Natural killer cell (primary cell): ENCODE results near the gene TEAD1. TPM values are rescaled to one million over a fixed set of nuclear protein-coding genes. Genes with fewer than 3 reads are reported as not detected.

Source experiments
- ATAC-seq, 3 donors: fragments of 150-1000 bp in 2 of 3; fragments of 200-7000 bp in 1 of 3; cut with Tn5 transposase; 1 replicate in 1 of 3; 2 replicates in 2 of 3; pipeline ENCODE4 v1.10.0; 2021; ENCODE audit warnings: mild to moderate bottlenecking in 2 of 3, moderate library complexity in 2 of 3
- DNase-seq, 2 donors: peaks; one replicate each; pipeline versions ENCODE4 v3.0.0 to v3.0.0-alpha.2; 2013 to 2021; ENCODE audit warnings: mixed read lengths in 1 of 2
- H3K27ac ChIP-seq: one replicate; pipeline ENCODE4 v1.5.1; 2013; ENCODE audit warnings: mild to moderate bottlenecking, low read length
- H3K27me3 ChIP-seq: one replicate; pipeline ENCODE4 v1.6.1; 2013; ENCODE audit warnings: low read length; ENCODE audit not compliant: control insufficient read depth, insufficient read depth
- H3K36me3 ChIP-seq: one replicate; pipeline ENCODE4 v1.6.1; 2013; ENCODE audit warnings: low read length; ENCODE audit not compliant: control insufficient read depth, insufficient read depth
- H3K4me1 ChIP-seq: one replicate; pipeline ENCODE4 v1.6.1; 2013; ENCODE audit warnings: low read length; ENCODE audit not compliant: control insufficient read depth, insufficient read depth
- H3K4me3 ChIP-seq: one replicate; pipeline ENCODE4 v1.5.1; 2013; ENCODE audit warnings: low read length
- H3K9me3 ChIP-seq: one replicate; pipeline ENCODE4 v1.6.1; 2013; ENCODE audit warnings: low read length; ENCODE audit not compliant: control insufficient read depth, insufficient read depth
- H3K27ac Mint-ChIP-seq, 2 donors: one replicate each; pipeline ENCODE4 v1.8.0; 2022; ENCODE audit warnings: mild to moderate bottlenecking in 2 of 2, mixed read lengths in 2 of 2, moderate library complexity in 1 of 2
- H3K27me3 Mint-ChIP-seq, 2 donors: one replicate each; pipeline ENCODE4 v1.8.0; 2022; ENCODE audit warnings: low read depth in 2 of 2, mixed read lengths in 2 of 2
- H3K36me3 Mint-ChIP-seq: one replicate; pipeline ENCODE4 v1.8.0; 2022; ENCODE audit warnings: mixed read lengths
- H3K4me1 Mint-ChIP-seq, 2 donors: one replicate each; pipeline ENCODE4 v1.8.0; 2022; ENCODE audit warnings: mixed read lengths in 2 of 2
- H3K4me3 Mint-ChIP-seq: one replicate; pipeline ENCODE4 v1.8.0; 2022; ENCODE audit warnings: mild to moderate bottlenecking, moderate library complexity, mixed read lengths
- H3K9me3 Mint-ChIP-seq, 2 donors: one replicate each; pipeline ENCODE4 v1.8.0; 2022; ENCODE audit warnings: mixed read lengths in 2 of 2
- CTCF ChIP-seq: fragments of 200-600 bp; IDR thresholded peaks from one replicate; pipeline ENCODE4 v1.8.0; 2022; ENCODE audit warnings: antibody characterized with exemption
- WGBS: methylation state at CpG from one replicate; pipeline ENCODE4 v1.1.7; 2013; ENCODE audit warnings: missing lambda C conversion rate; ENCODE audit not compliant: insufficient coverage; 5-methylcytosine and 5-hydroxymethylcytosine counted together
- intact Hi-C: fragments of 100-400 bp; cut with micrococcal nuclease; formaldehyde crosslinking; loops from one replicate; pipeline ENCODE4 v1.14.2; 2022
- total RNA-seq, 4 donors: library from RNA; stranded (reverse); fragments of 120-200 nt in 1 of 4; gene quantifications; one replicate each; pipeline versions ENCODE4 v1.2.3 to v1.2.4, GENCODE V29; 2013 to 2022

TEAD1 gene
- total RNA-seq, 3 donors from 2014 or later (not counting 1 experiment from before 2014, with no cell fraction given), result not detected

- no peak overlapping the region for H3K27ac ChIP-seq
- no peak for DNase-seq
- no peak overlapping the region for H3K4me3 Mint-ChIP-seq
- H3K36me3 ChIP-seq, result no peaks in the 10 kb centered on the region
- H3K9me3 Mint-ChIP-seq, result no peaks in the 10 kb centered on the region
- intact Hi-C loops, result no loop called here
- no peak overlapping the region for H3K4me3 ChIP-seq
- no peak for ATAC-seq
- H3K27me3 ChIP-seq, result no peaks in the 10 kb centered on the region
- H3K27ac Mint-ChIP-seq, result no peak overlapping the region
- H3K4me1 ChIP-seq, result no peaks in the 10 kb centered on the region
- TF ChIP-seq CTCF, result no peak
- peaks cover 5 to 53% of the 10 kb centered on the region in 2 donors for H3K27me3 Mint-ChIP-seq
- H3K36me3 Mint-ChIP-seq, result no peaks in the 10 kb centered on the region
- H3K4me1 Mint-ChIP-seq, result no peaks in the 10 kb centered on the region
- 94% methylated on average over 5 of the region's 5 CpGs for WGBS
- no peaks in the 10 kb centered on the region for H3K9me3 ChIP-seq
Observed at GRCh38 chr11:12762278-12762677, 88.1 kb downstream of the TEAD1 start.

- H3K27me3 Mint-ChIP-seq, result peaks cover 5 to 59% of the 10 kb centered on the region in 2 donors
- Histone ChIP-seq H3K4me3 (no peak overlapping the region), H3K27ac (no peak overlapping the region), H3K27me3 (no peaks in the 10 kb centered on the region), H3K9me3 (no peaks in the 10 kb centered on the region), H3K4me1 (no peaks in the 10 kb centered on the region), H3K36me3 (no peaks in the 10 kb centered on the region)
- no peak overlapping the region for H3K4me3 Mint-ChIP-seq
- H3K4me1 Mint-ChIP-seq, result no peaks in the 10 kb centered on the region
- intact Hi-C loops, result no loop called here
- no peaks in the 10 kb centered on the region for H3K36me3 Mint-ChIP-seq
- no peak for ATAC-seq
- no peak for DNase-seq
- no peak overlapping the region for H3K27ac Mint-ChIP-seq
- 73% methylated on average over 1 of the region's 4 CpGs for WGBS
- H3K9me3 Mint-ChIP-seq, result no peaks in the 10 kb centered on the region
- no peak for TF ChIP-seq CTCF
Observed at GRCh38 chr11:12762696-12763324, 88.6 kb downstream of the TEAD1 start.

GRCh38 chr11:12764187-12764914 is 90.1 kb downstream of the TEAD1 start:
- no peaks in the 10 kb centered on the region for H3K36me3 ChIP-seq
- H3K27ac ChIP-seq, result no peak overlapping the region
- WGBS, result 88% methylated on average over 8 of the region's 8 CpGs
- no peak for TF ChIP-seq CTCF
- DNase-seq, result no peak
- no peak overlapping the region for H3K4me3 ChIP-seq
- H3K4me1 ChIP-seq, result no peaks in the 10 kb centered on the region
- Mint-ChIP-seq H3K4me3 (no peak overlapping the region), H3K27ac (no peak overlapping the region), H3K9me3 (no peaks in the 10 kb centered on the region), H3K27me3 (peaks cover 7 to 53% of the 10 kb centered on the region in 2 donors), H3K36me3 (no peaks in the 10 kb centered on the region), H3K4me1 (no peaks in the 10 kb centered on the region)
- intact Hi-C loops, result no loop called here
- ATAC-seq, result no peak
- no peaks in the 10 kb centered on the region for H3K27me3 ChIP-seq
- H3K9me3 ChIP-seq, result no peaks in the 10 kb centered on the region
